HepG2 (cell line): ENCODE data around the gene ANKHD1.

Experiments used
- CBFB ChIP-seq: sonication (generic); formaldehyde crosslinking; IDR thresholded peaks from 2 replicates; pipeline ENCODE4 v1.4.0; 2020; ENCODE audit warnings: missing genetic modification reagents
- ELF3 ChIP-seq: IDR thresholded peaks from 2 replicates; pipeline ENCODE4 v1.6.1; 2016; ENCODE audit warnings: missing genetic modification reagents, missing compliant biosample characterization
- ETV6 ChIP-seq: sonication (generic); formaldehyde crosslinking; conservative IDR thresholded peaks from 2 replicates; pipeline ENCODE4 v1.4.0; 2020; ENCODE audit warnings: missing genetic modification reagents
- HMGA1 ChIP-seq: sonication (generic); formaldehyde crosslinking; conservative IDR thresholded peaks from 2 replicates; pipeline ENCODE4 v1.4.0; 2020; ENCODE audit warnings: missing genetic modification reagents
- PHB2 ChIP-seq: fragments of 450-650 bp; IDR thresholded peaks from 2 replicates; pipeline ENCODE4 v1.6.1; 2018; ENCODE audit not compliant: partially characterized antibody
- POLR2AphosphoS5 ChIP-seq: IDR thresholded peaks from 2 replicates; pipeline ENCODE4 v1.6.1; 2012; ENCODE audit warnings: low read depth, low read length
- SETDB1 ChIP-seq: sonication (generic); formaldehyde crosslinking; IDR thresholded peaks from 2 replicates; pipeline ENCODE4 v1.5.1; 2020; ENCODE audit warnings: missing genetic modification reagents, mild to moderate bottlenecking, borderline replicate concordance
- SRY ChIP-seq: sonication (generic); formaldehyde crosslinking; IDR thresholded peaks from 2 replicates; pipeline ENCODE4 v1.8.0; 2022; ENCODE audit warnings: mild to moderate bottlenecking, missing genetic modification reagents
- THAP8 ChIP-seq: sonication (generic); formaldehyde crosslinking; IDR thresholded peaks from 2 replicates; pipeline ENCODE4 v1.5.1; 2020; ENCODE audit warnings: missing genetic modification reagents, mild to moderate bottlenecking, borderline replicate concordance
- ZBTB4 ChIP-seq: sonication (generic); formaldehyde crosslinking; IDR thresholded peaks from 2 replicates; pipeline ENCODE4 v1.4.0; 2020; ENCODE audit warnings: missing genetic modification reagents, mild to moderate bottlenecking, borderline replicate concordance
- ZNF589 ChIP-seq: sonication (generic); formaldehyde crosslinking; conservative IDR thresholded peaks from 2 replicates; pipeline ENCODE4 v1.8.0; 2022; ENCODE audit warnings: mild to moderate bottlenecking, moderate library complexity, missing genetic modification reagents
- TF ChIP-seq, protein P1 (sequence below): sonication (generic); formaldehyde crosslinking; IDR thresholded peaks from 2 replicates; pipeline ENCODE4 v1.4.0; 2020; ENCODE audit warnings: missing genetic modification reagents
- TF ChIP-seq, protein P2 (sequence below): sonication (generic); formaldehyde crosslinking; IDR thresholded peaks from 2 replicates; pipeline ENCODE4 v1.5.0; 2020; ENCODE audit warnings: mild to moderate bottlenecking, missing genetic modification reagents, moderate library complexity

DNA sequence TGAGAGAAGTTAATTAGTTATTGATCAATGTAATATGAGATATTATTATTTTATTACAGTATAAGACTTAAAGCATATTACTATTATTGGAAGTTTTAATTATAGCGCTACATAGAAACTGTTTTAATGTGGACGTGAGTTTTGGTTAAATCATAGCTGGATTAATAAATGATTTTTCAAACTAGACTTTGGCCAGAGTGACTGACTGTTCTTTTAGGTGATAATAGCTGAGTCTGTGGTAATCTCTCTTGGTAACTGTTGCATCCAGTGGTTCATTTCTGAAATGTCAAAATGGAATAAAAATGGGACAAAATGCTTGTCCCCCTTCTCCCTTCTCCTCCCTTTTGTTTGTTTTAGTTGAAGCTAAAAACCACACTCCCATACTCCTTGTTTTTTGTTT lies 28.1 kb downstream of the ANKHD1 start:
- no peak for TF ChIP-seq ZBTB4 (CRISPR knock-in tag)
- TF ChIP-seq POLR2AphosphoS5, result no peak
- TF ChIP-seq ELF3 (CRISPR knock-in tag), result no peak
- TF ChIP-seq SRY (CRISPR knock-in tag), result no peak
- TF ChIP-seq ETV6, result no peak
- TF ChIP-seq, protein P1, sequence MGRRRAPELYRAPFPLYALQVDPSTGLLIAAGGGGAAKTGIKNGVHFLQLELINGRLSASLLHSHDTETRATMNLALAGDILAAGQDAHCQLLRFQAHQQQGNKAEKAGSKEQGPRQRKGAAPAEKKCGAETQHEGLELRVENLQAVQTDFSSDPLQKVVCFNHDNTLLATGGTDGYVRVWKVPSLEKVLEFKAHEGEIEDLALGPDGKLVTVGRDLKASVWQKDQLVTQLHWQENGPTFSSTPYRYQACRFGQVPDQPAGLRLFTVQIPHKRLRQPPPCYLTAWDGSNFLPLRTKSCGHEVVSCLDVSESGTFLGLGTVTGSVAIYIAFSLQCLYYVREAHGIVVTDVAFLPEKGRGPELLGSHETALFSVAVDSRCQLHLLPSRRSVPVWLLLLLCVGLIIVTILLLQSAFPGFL (CRISPR knock-in tag), result no peak
- TF ChIP-seq, protein P2, sequence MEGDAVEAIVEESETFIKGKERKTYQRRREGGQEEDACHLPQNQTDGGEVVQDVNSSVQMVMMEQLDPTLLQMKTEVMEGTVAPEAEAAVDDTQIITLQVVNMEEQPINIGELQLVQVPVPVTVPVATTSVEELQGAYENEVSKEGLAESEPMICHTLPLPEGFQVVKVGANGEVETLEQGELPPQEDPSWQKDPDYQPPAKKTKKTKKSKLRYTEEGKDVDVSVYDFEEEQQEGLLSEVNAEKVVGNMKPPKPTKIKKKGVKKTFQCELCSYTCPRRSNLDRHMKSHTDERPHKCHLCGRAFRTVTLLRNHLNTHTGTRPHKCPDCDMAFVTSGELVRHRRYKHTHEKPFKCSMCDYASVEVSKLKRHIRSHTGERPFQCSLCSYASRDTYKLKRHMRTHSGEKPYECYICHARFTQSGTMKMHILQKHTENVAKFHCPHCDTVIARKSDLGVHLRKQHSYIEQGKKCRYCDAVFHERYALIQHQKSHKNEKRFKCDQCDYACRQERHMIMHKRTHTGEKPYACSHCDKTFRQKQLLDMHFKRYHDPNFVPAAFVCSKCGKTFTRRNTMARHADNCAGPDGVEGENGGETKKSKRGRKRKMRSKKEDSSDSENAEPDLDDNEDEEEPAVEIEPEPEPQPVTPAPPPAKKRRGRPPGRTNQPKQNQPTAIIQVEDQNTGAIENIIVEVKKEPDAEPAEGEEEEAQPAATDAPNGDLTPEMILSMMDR (CRISPR knock-in tag), result no peak
- TF ChIP-seq ZNF589 (CRISPR knock-in tag), result no peak
- no peak for TF ChIP-seq PHB2
- TF ChIP-seq SETDB1, result no peak
- no peak for TF ChIP-seq THAP8
- TF ChIP-seq HMGA1 (CRISPR knock-in tag), result no peak
- no peak for TF ChIP-seq CBFB (CRISPR knock-in tag)
